ES-I3 (cell line): Measurements from ENCODE around the gene FURIN.
"Not testable (repeated sequence)": the region's sequence is repeated elsewhere in the genome, so short reads cannot be mapped to it uniquely, and the experiment has no call there.

ENCODE experiments used
- H3K36me3 ChIP-seq: 2 replicates; pipeline ENCODE4 v1.6.1; 2013; ENCODE audit warnings: mild to moderate bottlenecking, low read length, control low read depth, moderate library complexity; ENCODE audit not compliant: insufficient read depth
- H3K4me1 ChIP-seq: 2 replicates; pipeline ENCODE4 v1.6.1; 2013; ENCODE audit warnings: mild to moderate bottlenecking, control low read depth, low read length; ENCODE audit not compliant: insufficient read depth
- H3K9ac ChIP-seq: 2 replicates; pipeline ENCODE4 v1.6.1; 2013; ENCODE audit warnings: low read depth, mild to moderate bottlenecking, low read length, moderate library complexity
- H3K9me3 ChIP-seq: 2 replicates; pipeline ENCODE4 v1.6.1; 2013; ENCODE audit warnings: mild to moderate bottlenecking, low read length, moderate library complexity; ENCODE audit not compliant: control insufficient read depth, insufficient read depth

FURIN gene

DNA sequence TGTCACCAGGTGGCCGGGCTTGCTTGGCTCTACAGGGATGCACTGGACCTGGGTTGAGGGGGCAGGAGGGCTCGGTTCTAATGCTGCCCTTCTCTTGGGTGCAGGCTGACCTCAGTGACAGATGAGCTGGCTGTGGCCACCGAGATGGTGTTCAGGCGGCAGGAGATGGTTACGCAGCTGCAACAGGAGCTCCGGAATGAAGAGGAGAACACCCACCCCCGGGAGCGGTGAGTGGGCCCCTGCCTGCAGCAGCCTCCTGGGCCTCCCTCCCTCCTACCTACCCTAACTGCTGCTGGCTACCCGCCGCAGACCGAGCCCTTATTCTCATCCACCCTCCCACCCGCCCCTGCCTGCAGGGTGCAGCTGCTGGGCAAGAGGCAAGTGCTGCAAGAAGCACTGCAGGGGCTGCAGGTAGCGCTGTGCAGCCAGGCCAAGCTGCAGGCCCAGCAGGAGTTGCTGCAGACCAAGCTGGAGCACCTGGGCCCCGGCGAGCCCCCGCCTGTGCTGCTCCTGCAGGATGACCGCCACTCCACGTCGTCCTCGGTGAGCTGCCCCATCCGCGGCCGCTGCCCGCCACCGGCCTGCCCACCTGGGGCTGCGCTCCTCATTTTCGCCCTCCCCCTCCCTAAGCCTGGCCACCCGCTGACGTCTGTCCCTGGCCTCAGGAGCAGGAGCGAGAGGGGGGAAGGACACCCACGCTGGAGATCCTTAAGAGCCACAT, 21.5 kb downstream of the FURIN start:
- Histone ChIP-seq H3K9ac (no peak overlapping the region), H3K9me3 (no peaks in the 10 kb centered on the region), H3K4me1 (peaks cover 3% of the 10 kb centered on the region; the same call in 1 of the 2 replicates), H3K36me3 (peaks cover 4% of the 10 kb centered on the region)

DNA sequence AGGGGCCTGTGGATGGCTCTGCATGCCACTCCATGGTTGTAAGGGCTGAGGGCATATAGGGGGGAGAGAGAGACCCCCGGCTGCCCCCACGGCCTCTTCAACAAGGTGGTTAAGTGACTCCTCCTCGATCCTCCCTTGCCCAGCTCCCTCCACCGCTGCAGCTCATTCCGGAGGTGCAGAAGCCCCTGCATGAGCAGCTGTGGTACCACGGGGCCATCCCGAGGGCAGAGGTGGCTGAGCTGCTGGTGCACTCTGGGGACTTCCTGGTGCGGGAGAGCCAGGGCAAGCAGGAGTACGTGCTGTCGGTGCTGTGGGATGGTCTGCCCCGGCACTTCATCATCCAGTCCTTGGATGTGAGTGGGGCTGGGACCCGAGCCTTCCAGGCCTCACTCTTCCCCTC, 22.5 kb downstream of the FURIN start:
- Histone ChIP-seq H3K9ac (no peak overlapping the region), H3K36me3 (peaks cover 4% of the 10 kb centered on the region), H3K9me3 (no peaks in the 10 kb centered on the region), H3K4me1 (no peaks in the 10 kb centered on the region)

DNA sequence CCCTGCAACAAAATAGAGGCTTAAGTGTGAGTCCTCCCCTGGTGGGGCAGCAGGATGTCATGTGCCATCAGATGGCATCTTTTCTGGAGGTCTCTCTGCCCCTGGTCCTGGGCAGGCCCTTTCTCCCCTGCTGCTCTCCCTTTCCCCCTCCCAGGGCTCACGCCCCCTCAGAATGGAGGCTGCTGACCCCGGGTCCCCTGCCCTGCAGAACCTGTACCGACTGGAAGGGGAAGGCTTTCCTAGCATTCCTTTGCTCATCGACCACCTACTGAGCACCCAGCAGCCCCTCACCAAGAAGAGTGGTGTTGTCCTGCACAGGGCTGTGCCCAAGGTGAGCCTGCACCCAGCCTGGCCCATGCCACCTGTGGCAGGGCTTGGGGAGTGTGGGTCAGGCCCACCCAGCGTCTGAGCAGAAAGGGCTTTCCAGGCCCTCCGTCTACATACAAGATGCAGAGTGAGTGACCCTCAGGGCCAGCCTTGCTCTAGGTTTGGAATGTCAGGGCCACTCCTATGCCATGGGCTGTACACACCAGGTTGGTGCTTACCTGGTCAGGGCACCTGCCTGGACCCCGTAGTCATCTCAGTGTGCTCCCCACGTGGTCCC, 23.1 kb downstream of the FURIN start:
- Histone ChIP-seq H3K9me3 (no peaks in the 10 kb centered on the region), H3K9ac (no peak overlapping the region), H3K36me3 (peaks cover 4% of the 10 kb centered on the region), H3K4me1 (no peaks in the 10 kb centered on the region)

DNA sequence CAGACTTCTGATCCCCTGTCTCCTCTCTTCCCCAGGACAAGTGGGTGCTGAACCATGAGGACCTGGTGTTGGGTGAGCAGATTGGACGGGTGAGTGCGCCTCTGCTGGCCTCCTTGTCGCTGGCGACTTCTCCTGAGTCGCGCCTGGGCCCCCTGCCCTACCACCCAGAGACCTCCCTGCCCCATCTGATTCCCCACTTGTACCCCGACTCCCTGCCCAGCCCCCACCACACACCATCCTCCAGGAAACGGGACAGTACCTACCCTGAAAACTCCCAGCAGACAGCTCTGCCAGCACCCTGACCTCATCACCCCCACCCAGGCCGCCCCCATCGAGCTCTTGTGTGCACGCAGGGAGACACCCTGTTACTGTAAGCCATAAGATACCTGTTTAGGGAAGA, 23.6 kb downstream of the FURIN start:
- H3K9me3 ChIP-seq = no peaks in the 10 kb centered on the region
- H3K9ac ChIP-seq = no peak overlapping the region
- H3K36me3 ChIP-seq = peaks cover 4% of the 10 kb centered on the region
- H3K4me1 ChIP-seq = no peaks in the 10 kb centered on the region

DNA sequence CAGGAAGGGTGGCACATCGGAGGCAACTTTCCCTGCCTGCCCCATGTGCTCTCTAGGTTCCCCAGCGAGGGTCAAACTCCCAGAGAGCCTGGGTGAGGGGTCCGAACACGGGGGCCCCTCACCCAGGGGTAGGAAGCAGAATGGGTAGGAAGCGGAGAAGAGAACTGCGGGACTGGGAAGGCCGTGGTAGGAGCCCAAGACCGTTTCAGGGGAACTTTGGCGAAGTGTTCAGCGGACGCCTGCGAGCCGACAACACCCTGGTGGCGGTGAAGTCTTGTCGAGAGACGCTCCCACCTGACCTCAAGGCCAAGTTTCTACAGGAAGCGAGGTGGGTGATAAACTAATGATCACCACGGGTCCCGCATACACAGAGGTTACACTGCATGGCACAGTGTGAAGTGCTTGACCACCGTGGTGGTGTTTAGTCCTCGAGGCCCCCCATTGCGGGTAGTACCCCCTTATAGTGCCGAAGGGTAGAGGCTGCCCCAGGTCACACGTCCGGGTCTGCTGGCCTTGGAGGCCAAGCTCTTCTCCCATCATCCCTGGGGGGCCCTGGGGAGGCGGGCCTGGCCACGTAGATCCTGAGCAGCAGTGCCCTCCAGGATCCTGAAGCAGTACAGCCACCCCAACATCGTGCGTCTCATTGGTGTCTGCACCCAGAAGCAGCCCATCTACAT, 24.2 kb downstream of the FURIN start:
- no peaks in the 10 kb centered on the region for H3K4me1 ChIP-seq
- no peak overlapping the region for H3K9ac ChIP-seq
- peaks cover under 1% of the 10 kb centered on the region for H3K36me3 ChIP-seq
- no peaks in the 10 kb centered on the region for H3K9me3 ChIP-seq

DNA sequence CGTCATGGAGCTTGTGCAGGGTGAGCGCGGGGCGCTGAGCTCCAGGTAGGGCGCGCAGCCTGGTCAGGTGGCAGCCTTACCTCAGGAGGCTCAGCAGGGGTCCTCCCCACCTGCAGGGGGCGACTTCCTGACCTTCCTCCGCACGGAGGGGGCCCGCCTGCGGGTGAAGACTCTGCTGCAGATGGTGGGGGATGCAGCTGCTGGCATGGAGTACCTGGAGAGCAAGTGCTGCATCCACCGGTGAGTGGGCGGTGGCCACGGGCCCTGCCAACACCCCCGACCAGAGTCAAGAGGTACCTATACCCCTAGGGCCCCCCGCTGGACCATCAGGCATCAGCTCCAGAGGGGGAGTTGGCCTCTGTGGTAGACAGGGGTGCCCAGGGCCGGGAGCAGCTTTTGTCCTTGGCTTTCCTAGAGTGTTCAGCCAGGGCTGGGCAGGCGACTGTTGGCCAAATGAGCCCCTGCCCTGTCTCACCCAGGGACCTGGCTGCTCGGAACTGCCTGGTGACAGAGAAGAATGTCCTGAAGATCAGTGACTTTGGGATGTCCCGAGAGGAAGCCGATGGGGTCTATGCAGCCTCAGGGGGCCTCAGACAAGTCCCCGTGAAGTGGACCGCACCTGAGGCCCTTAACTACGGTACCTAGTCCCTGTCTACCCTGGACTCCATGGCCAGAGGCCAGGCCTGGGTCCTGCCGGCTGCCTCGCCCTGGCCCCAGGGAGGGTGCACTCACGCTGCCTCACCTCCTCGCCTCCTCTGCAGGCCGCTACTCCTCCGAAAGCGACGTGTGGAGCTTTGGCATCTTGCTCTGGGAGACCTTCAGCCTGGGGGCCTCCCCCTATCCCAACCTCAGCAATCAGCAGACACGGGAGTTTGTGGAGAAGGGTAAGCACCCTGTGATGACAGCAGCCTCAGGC, 25.0 kb downstream of the FURIN start:
- Histone ChIP-seq H3K9ac (no peak overlapping the region), H3K4me1 (no peaks in the 10 kb centered on the region), H3K9me3 (no peaks in the 10 kb centered on the region), H3K36me3 (no peaks in the 10 kb centered on the region; the same call in 1 of the 2 replicates)

DNA sequence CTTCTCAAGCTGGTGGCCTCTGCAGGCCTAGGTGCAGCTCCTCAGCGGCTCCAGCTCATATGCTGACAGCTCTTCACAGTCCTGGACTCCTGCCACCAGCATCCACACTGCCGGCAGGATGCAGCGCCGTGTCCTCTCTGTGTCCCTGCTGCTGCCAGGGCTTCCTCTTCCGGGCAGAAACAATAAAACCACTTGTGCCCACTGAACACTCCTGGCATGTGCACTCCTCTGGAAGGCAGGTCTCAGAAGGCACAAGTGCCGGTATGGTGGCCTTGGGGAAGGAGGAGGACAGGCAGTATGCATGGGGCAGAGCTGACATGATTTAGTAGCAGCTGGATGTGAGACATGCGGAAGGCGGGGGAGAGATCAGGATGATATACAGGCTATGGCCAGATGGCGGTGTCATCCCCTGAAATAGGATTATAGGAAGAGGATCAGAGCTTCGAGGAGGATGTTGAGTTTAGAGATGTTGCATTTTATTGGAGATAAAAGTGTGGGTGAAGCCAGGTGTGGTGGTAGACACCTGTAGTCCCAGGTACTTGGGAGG, 27.3 kb downstream of the FURIN start:
- no peaks in the 10 kb centered on the region for H3K4me1 ChIP-seq
- no peak overlapping the region for H3K9ac ChIP-seq
- no peaks in the 10 kb centered on the region; the same call in 1 of the 2 replicates for H3K36me3 ChIP-seq
- H3K9me3 ChIP-seq = no peaks in the 10 kb centered on the region

DNA sequence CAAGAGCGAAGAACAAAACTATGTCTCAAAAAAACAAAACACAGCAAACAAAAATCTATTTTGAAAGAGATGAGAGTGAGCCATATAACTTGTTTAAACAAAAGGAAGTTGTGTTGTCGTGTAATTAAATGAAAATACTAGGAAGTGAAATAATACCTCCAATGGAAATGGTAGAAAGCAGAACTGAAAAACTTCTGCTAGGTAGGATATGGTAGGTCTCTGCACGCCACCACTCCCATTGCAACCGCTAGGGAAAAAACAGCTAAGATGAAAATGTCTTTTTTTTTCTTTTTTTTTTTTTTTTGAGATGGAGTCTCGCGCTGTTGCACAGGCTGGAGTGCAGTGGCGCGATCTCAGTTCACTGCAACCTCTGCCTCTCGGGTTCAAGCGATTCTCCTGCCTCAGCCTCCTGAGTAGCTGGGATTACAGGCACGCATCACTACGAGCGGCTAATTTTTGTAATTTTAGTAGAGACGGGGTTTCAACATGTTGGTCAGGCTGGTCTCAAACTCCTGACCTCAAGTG, 28.8 kb downstream of the FURIN start:
- not testable (repeated sequence) for H3K9ac ChIP-seq, H3K4me1 ChIP-seq, H3K9me3 ChIP-seq, H3K36me3 ChIP-seq

DNA sequence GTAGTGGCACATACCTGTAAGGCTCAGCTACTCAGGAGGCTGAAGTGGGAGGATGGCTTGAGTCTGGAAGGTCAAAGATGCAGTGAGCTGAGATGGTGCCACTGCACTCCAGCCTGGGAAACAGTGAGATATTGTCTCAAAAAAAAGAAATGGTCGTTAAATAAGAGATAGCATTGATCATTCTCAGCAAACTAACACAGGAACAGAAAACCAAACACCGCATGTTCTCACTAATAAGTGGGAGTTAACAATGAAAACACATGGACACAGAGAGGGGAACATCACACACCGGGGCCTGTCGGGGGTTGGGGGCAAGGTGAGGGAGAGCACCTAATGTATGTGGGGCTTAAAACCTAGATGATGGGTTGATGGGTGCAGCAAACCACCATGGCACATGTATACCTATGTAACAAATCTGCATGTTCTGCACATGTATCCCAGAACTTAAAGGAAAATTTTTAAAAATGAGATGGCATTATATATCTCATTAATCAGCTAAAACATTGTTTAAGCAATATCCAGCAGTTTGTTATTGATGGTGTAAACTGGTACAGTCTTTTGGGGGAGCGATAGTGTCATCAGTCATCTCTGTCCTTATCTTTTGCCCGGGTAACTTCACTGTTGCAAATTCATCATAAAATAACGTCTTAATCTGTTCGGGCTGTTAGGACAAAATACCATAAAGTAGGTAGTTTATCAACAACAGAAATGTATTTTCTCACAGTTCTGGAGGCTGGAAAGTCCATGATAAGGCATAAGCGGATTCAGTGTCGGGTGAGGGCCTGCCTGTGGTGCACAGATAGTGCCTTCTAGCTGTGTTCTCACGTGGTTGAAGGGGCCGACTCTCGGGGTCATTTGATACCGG, 33.0 kb downstream of the FURIN start:
- H3K4me1 ChIP-seq = no peaks in the 10 kb centered on the region
- H3K9me3 ChIP-seq = no peaks in the 10 kb centered on the region
- H3K9ac ChIP-seq = peak overlapping the region; percentile 81; the same call in 1 of the 2 replicates
- no peaks in the 10 kb centered on the region for H3K36me3 ChIP-seq

DNA sequence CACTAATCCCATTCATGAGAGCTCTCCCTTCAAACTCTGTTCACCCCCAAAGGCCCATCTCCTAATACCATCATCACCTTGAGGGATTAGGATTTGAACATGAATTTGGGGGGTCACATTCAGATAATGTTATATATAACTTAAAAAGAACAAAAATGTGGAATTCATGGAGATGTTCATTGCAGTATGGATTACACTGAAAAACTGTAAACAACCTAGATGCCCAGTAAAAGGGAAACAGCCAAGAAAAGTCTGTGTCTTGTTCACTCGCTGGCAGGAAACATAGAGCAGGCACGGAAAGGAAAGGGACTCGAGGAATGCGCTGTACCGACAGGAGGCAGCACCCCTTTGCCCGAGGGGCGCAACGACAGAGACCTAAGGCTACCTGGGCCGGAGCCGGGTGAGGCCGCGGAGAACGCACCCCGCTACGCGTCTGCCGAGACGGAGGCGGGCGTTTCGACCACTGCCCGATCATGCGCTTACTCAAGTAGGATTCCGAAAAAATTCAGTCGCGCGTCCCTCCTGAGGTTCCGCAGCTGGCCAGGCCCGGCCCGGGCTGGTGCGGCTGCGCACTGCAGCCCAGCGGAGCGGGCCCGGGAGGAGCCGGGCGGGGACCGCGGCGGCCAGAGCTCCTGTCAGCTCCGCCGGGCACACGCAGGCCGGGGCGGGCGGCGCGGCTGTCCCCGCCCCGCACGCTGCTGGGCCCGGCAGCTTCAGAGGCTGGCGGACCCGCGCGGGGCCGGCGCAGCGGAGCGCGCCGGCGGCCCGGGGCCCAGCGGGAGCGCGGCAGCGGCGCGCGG, 33.9 kb downstream of the FURIN start:
- Histone ChIP-seq H3K36me3 (no peaks in the 10 kb centered on the region), H3K9ac (peak overlapping the region; percentile 81), H3K4me1 (no peaks in the 10 kb centered on the region), H3K9me3 (no peaks in the 10 kb centered on the region)

DNA sequence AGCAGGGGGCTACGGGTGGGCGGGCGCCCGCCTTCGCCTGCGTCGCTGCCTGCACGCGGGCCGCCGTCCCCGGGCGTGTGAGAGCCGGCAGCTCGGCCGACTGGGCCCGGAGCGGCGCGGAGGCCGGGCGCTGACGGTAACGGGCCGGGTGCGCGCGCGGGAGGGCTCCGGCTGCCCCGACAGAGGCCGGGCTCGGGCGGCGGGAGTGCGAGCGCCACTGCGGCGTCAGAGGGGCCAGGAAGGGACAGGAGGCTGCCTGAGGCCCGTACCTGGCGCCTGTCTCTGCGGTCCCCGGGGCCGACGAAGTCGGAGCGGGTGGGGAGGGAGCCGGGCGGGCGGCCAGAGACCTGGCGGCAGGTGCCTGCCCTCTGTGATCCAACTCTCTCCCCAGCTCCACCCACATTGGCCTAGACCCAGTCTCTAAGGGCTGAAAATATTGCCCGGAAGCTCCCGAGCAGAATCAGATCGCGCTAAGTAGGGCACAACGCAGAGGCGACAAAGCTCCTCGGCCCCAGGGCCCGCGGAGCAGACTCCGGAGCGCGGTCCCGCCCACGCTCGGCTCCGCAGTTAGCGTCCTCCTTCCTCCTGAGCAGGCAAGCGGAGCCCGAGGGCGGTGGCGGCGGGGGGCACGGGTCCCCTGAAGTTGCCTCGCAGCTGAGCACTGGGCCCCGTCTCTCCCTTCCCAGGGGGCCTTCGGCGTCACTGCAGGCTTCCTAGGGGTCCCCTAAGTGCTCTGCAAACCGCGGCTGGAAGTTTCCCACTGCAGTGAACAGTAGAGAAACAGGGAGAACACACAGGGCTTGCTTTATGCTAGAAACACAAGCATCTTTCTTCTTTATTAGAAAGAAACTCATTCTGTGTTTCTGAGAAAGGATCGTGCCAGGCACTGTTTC, 34.7 kb downstream of the FURIN start, which contains the start of gene MAN2A2:
TSS of gene MAN2A2 (plus strand) at position 463 of the 893 bp plus-strand sequence. CDS start 906 bp downstream, outside the sequence.
- Histone ChIP-seq H3K4me1 (no peaks in the 10 kb centered on the region), H3K9ac (peak within 1 kb of the TSS; percentile 81), H3K9me3 (no peaks in the 10 kb centered on the region), H3K36me3 (no peaks in the 10 kb centered on the region; the same call in 1 of the 2 replicates)
